SH-SY5Y (cell line): ENCODE results near the gene KIF18B.

Experiments
- GATA2 ChIP-seq: IDR thresholded peaks from 2 replicates; pipeline ENCODE4 v1.6.1; 2011; ENCODE audit warnings: mild to moderate bottlenecking, low read depth, low read length
- GATA3 ChIP-seq: IDR thresholded peaks from 2 replicates; pipeline ENCODE4 v1.6.1; 2011; ENCODE audit warnings: low read depth, mild to moderate bottlenecking, low read length, moderate library complexity

DNA sequence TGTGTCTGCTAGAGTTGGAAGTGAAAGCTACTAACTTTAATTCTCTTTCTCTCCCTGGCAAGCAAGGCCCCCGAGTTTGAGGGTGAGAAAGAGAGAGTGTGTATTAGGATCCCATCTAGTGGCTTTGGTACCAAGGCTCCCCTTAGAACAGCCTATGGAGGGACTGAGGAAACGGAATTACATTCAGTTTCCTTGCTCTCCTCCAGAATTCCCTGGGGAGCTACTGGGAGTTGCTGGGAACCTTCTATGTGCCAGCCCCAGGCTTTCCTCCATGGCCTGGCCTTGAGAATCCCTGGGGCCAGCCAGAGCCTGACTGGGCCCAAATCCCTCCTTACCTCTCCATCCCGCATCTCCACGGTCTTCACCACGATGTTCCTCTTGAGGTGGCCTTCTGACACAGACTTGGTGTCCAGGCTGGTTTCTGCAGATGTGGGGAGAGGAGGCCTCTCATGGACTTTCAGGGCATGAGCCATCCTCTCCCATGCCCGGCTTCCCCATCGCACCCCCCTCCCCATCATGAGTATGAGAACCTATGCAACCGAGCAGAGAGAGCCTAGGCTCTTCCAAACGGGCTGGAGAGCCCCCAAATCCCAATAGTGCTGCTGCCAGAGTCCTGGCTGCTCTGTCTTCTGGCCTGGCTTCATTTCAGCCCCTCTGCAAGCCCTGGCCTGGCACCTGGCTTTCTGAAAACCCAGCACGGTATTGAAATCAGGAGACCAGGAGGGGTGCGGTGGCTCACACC lies 39.7 kb downstream of the KIF18B start:
- TF ChIP-seq GATA3 (no peak), GATA2 (no peak)
